Upper lobe of left lung (tissue), 6 donors: ENCODE data around the gene KRTAP19-8. TPM values are rescaled to one million over a fixed set of nuclear protein-coding genes. Genes with fewer than 3 reads are reported as not detected.

Experiments used
- ATAC-seq, 2 donors: fragments of 200-7000 bp; cut with Tn5 transposase; one replicate each; pipeline ENCODE4 v1.9.1; 2022; ENCODE audit warnings: mild to moderate bottlenecking in 2 of 2, moderate library complexity in 2 of 2; ENCODE audit not compliant: low FRiP score in 2 of 2
- DNase-seq, 2 donors: peaks; one replicate each; pipeline ENCODE4 v3.0.0-alpha.2; 2019 to 2020
- H3K27ac ChIP-seq, 4 donors: fragments of 200-600 bp; sonication (generic); one replicate each; pipeline ENCODE4 v1.5.1; 2016 to 2019
- H3K27me3 ChIP-seq, 4 donors: fragments of 200-600 bp; sonication (generic); one replicate each; pipeline ENCODE4 v1.5.1; 2017 to 2019
- H3K36me3 ChIP-seq, 4 donors: fragments of 200-600 bp; sonication (generic); one replicate each; pipeline ENCODE4 v1.5.1; 2016 to 2019
- H3K4me1 ChIP-seq, 4 donors: fragments of 200-600 bp; sonication (generic); one replicate each; pipeline ENCODE4 v1.5.1; 2018 to 2019
- H3K4me3 ChIP-seq, 4 donors: fragments of 200-600 bp; sonication (generic); one replicate each; pipeline ENCODE4 v1.5.1; 2017 to 2019; ENCODE audit warnings: mild to moderate bottlenecking in 2 of 4, moderate library complexity in 1 of 4
- H3K9me3 ChIP-seq, 4 donors: fragments of 200-600 bp; sonication (generic); one replicate each; pipeline ENCODE4 v1.5.1; 2018 to 2019
- EP300 ChIP-seq, 4 donors: sonication (generic); formaldehyde crosslinking; IDR thresholded peaks; one replicate each; pipeline ENCODE4 v1.5.1; 2017; ENCODE audit warnings: antibody characterized with exemption in 4 of 4, control low read depth in 2 of 4
- POLR2A ChIP-seq, 4 donors: fragments of 450-650 bp; IDR thresholded peaks; one replicate each; pipeline ENCODE4 v1.5.1; 2016 to 2017; ENCODE audit warnings: antibody characterized with exemption in 4 of 4, mild to moderate bottlenecking in 2 of 4
- POLR2AphosphoS5 ChIP-seq, 2 donors: sonication (generic); formaldehyde crosslinking; IDR thresholded peaks; one replicate each; pipeline ENCODE4 v1.5.1; 2017; ENCODE audit warnings: antibody characterized with exemption in 2 of 2
- WGBS, 2 donors: methylation state at CpG; one replicate each; pipeline ENCODE4 v1.1.5; 2017 to 2018; 5-methylcytosine and 5-hydroxymethylcytosine counted together
- total RNA-seq, 6 donors: library from RNA; depleted of rRNA in 4 of 6; stranded (reverse); fragments of >200 nt in 4 of 6; gene quantifications; one replicate each; pipeline versions ENCODE4 v1.1.0 to v1.2.1, GENCODE V29; 2016 to 2021
- TF ChIP-seq, protein P1 (sequence below), 6 experiments: fragments of 450-650 bp in 4 of 6; fragments of 200-600 bp in 2 of 6; sonication (generic) in 2 of 6; IDR thresholded peaks; one replicate each; pipeline ENCODE4 v1.5.1; 2016 to 2019; ENCODE audit warnings: antibody characterized with exemption in 6 of 6
- donor health status: DM: no; HTN: no; CAD: no; lungs with moderate emphysema.
- donor health status: DM: no; HTN: yes; CAD: no; lungs with severe emphysema.

The KRTAP19-8 gene
- total RNA-seq, 6 donors from 2014 or later: 10.0 TPM; not detected in 5

DNA sequence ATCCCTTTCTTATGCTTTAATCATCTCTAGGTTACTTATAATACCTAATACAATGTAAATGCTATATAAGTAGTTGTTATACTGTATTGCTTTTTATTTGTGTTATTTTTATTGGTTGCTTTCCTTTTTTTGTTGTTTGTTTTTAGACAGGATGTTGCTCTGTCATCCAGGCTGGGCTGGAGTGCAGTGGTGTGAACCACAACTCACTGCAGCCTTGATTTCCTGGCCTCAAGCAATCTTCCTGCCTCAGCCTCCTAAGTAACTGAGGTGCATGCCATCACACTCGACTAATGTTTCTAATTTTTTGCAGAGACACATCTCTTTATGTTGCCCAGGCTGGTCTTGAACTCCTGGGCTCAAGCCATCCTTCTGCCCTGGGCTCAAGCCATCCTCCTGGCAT lies 26.9 kb downstream of the KRTAP19-8 start:
- ATAC-seq (no peak), DNase-seq (no peak)
- no peaks in the 10 kb centered on the region for H3K36me3 ChIP-seq
- no peak overlapping the region for H3K27ac ChIP-seq
- no peak overlapping the region for H3K4me3 ChIP-seq
- no peaks in the 10 kb centered on the region for H3K4me1 ChIP-seq
- WGBS, 2 donors: 65 to 67% methylated on average over 1 of the region's 1 CpG
- no peaks in the 10 kb centered on the region for H3K9me3 ChIP-seq
- TF ChIP-seq, protein P1, sequence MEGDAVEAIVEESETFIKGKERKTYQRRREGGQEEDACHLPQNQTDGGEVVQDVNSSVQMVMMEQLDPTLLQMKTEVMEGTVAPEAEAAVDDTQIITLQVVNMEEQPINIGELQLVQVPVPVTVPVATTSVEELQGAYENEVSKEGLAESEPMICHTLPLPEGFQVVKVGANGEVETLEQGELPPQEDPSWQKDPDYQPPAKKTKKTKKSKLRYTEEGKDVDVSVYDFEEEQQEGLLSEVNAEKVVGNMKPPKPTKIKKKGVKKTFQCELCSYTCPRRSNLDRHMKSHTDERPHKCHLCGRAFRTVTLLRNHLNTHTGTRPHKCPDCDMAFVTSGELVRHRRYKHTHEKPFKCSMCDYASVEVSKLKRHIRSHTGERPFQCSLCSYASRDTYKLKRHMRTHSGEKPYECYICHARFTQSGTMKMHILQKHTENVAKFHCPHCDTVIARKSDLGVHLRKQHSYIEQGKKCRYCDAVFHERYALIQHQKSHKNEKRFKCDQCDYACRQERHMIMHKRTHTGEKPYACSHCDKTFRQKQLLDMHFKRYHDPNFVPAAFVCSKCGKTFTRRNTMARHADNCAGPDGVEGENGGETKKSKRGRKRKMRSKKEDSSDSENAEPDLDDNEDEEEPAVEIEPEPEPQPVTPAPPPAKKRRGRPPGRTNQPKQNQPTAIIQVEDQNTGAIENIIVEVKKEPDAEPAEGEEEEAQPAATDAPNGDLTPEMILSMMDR (IDR thresholded peaks at IDR 0.05): no peak
- TF ChIP-seq EP300 (IDR thresholded peaks at IDR 0.05) (no peak), POLR2AphosphoS5 (IDR thresholded peaks at IDR 0.05) (no peak), POLR2A (IDR thresholded peaks at IDR 0.05) (no peak)
- no peaks in the 10 kb centered on the region for H3K27me3 ChIP-seq

DNA sequence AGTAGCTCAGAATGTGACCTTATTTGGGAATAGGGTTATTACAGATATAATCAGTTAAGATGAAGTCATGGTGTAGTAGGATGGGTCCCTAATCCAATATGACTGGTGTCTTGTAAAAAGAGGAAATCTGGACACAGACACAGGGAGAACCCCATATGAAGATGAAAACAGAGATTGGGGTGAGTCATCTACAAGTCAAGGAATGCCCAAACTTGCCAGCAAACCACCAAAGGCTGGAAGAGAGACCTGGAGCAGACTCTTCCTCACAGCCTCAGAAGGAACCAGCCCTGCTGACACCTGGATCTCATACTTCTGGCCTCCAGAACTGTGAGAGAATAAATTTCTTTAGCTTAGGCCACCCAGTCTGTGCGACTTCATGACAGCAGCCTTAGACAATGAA lies 29.9 kb downstream of the KRTAP19-8 start:
- H3K27ac ChIP-seq: no peak overlapping the region
- H3K4me1 ChIP-seq: no peaks in the 10 kb centered on the region
- DNase-seq (no peak), ATAC-seq (no peak)
- no peaks in the 10 kb centered on the region for H3K27me3 ChIP-seq
- no peaks in the 10 kb centered on the region for H3K9me3 ChIP-seq
- no peak overlapping the region for H3K4me3 ChIP-seq
- TF ChIP-seq POLR2AphosphoS5 (IDR thresholded peaks at IDR 0.05): no peak
- TF ChIP-seq EP300 (IDR thresholded peaks at IDR 0.05): no peak
- TF ChIP-seq POLR2A (IDR thresholded peaks at IDR 0.05): no peak
- TF ChIP-seq, protein P1 (IDR thresholded peaks at IDR 0.05): no peak
- 92 to 100% methylated on average over 1 of the region's 1 CpG for WGBS, 2 donors
- no peaks in the 10 kb centered on the region for H3K36me3 ChIP-seq

DNA sequence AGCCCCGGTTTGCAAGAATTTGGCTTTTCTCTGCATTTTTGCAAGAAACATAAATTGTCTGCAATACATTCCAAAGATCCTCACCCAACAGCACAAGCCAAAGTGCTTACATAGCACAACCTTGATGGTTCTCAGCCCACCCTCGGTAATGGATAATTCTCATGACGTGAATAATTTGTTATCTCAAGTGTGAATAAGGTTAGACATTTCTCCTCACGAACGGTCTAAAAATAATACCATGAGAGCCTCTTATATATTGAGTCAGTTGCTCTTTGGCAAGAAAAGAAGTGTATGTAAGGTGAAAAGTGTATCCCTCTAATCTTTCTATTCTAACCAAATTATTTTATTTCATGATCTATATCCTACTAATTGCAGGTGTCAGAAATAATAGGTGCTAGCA lies 33.3 kb downstream of the KRTAP19-8 start:
- 62 to 74% methylated on average over 5 of the region's 5 CpGs for WGBS, 2 donors
- no peaks in the 10 kb centered on the region for H3K36me3 ChIP-seq
- H3K27ac ChIP-seq: no peak overlapping the region
- H3K4me1 ChIP-seq: no peaks in the 10 kb centered on the region
- ATAC-seq (no peak), DNase-seq (no peak)
- H3K9me3 ChIP-seq: no peaks in the 10 kb centered on the region
- TF ChIP-seq POLR2AphosphoS5 (IDR thresholded peaks at IDR 0.05) (no peak), EP300 (IDR thresholded peaks at IDR 0.05) (no peak), POLR2A (IDR thresholded peaks at IDR 0.05) (no peak)
- TF ChIP-seq, protein P1 (IDR thresholded peaks at IDR 0.05): no peak
- no peaks in the 10 kb centered on the region for H3K27me3 ChIP-seq
- H3K4me3 ChIP-seq: no peak overlapping the region

DNA sequence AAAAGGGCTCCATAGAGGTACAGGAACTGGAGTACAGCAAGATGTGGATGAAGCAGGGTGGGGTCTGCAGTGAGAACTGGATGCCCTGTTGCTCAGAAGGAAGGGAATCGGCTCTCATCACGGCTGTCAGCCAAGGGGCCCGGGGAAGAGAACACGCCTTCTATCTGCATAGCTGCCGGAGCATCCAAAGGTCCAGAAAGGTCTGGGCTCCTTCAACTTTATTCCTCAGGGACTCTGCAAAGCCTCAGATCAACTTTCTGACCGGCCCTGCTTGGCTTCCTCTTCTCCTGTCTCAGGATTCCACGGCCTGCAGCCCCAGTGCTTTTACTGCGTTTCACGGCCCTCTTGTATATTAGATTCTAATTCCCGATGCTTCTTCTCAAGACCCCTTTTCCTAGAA lies 34.8 kb downstream of the KRTAP19-8 start:
- no peaks in the 10 kb centered on the region for H3K4me1 ChIP-seq
- 85 to 89% methylated on average over 7 to 10 of the region's 10 CpGs for WGBS, 2 donors
- no peaks in the 10 kb centered on the region for H3K36me3 ChIP-seq
- no peak overlapping the region for H3K27ac ChIP-seq
- no peaks in the 10 kb centered on the region for H3K27me3 ChIP-seq
- no peaks in the 10 kb centered on the region for H3K9me3 ChIP-seq
- DNase-seq (no peak), ATAC-seq (no peak)
- no peak for TF ChIP-seq POLR2AphosphoS5 (IDR thresholded peaks at IDR 0.05)
- no peak for TF ChIP-seq POLR2A (IDR thresholded peaks at IDR 0.05)
- no peak for TF ChIP-seq EP300 (IDR thresholded peaks at IDR 0.05)
- TF ChIP-seq, protein P1 (IDR thresholded peaks at IDR 0.05): no peak
- H3K4me3 ChIP-seq: no peak overlapping the region

DNA sequence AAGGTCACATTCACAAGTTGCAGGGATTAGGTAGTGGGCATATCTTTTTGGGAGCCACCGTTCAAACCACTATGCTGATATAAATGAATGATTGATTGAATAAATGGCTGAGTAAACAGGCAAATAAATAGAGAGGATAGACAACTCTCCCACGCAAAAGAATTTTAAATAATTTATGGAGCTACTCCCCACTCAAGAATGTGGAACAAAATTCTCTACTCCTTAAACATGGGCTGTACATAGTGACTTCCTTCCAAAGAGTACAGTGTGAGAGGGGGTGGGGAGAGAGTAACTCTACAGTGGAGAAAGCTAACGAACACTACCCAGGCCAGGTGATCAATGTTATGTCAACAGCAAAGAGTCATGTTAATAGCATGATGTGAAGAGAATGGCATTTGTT lies 40.7 kb downstream of the KRTAP19-8 start:
- Histone ChIP-seq H3K4me1 (no peaks in the 10 kb centered on the region), H3K36me3 (no peaks in the 10 kb centered on the region), H3K9me3 (no peaks in the 10 kb centered on the region), H3K27ac (no peak overlapping the region), H3K27me3 (no peaks in the 10 kb centered on the region), H3K4me3 (no peak overlapping the region)
- TF ChIP-seq EP300 (IDR thresholded peaks at IDR 0.05) (no peak), POLR2A (IDR thresholded peaks at IDR 0.05) (no peak), POLR2AphosphoS5 (IDR thresholded peaks at IDR 0.05) (no peak)
- TF ChIP-seq, protein P1 (IDR thresholded peaks at IDR 0.05): no peak
- ATAC-seq (no peak), DNase-seq (no peak)
- 42 to 44% methylated on average over 3 of the region's 3 CpGs for WGBS, 2 donors
